Lower leg skin (tissue), 4 donors: ENCODE measurements around the gene NUP188. TPM values are rescaled to one million over a fixed set of nuclear protein-coding genes. Genes with fewer than 3 reads are reported as not detected.

Experiments
- DNase-seq, 2 donors: peaks; one replicate each; pipeline ENCODE4 v3.0.0-alpha.2; 2019; ENCODE audit warnings: low spot score in 2 of 2
- H3K4me3 ChIP-seq: fragments of 200-600 bp; sonication (generic); 2 replicates; pipeline ENCODE4 v1.5.1; 2017; ENCODE audit warnings: mild to moderate bottlenecking, low read depth; ENCODE audit not compliant: poor library complexity, severe bottlenecking
- POLR2A ChIP-seq, 2 donors: fragments of 450-650 bp; IDR thresholded peaks; one replicate each; pipeline ENCODE4 v1.6.1; 2016 to 2017; ENCODE audit warnings: antibody characterized with exemption in 2 of 2, mild to moderate bottlenecking in 1 of 2, moderate library complexity in 1 of 2
- WGBS, 2 donors: methylation state at CpG; one replicate each; pipeline ENCODE4 v1.1.5; 2018; 5-methylcytosine and 5-hydroxymethylcytosine counted together
- intact Hi-C: fragments of 100-400 bp; cut with DNase I; formaldehyde crosslinking; loops from one replicate; pipeline ENCODE4 v1.15.0; 2023; ENCODE audit warnings: low total_unique reads
- total RNA-seq, 4 donors: library from RNA; depleted of rRNA; stranded (reverse); fragments of >200 nt; gene quantifications; one replicate each; pipeline ENCODE4 v1.1.0, GENCODE V29; 2016
- TF ChIP-seq, protein P1 (sequence below), 3 donors: fragments of 450-650 bp; IDR thresholded peaks; one replicate each; pipeline ENCODE4 v1.5.1; 2016; ENCODE audit warnings: antibody characterized with exemption in 3 of 3, mild to moderate bottlenecking in 3 of 3, moderate library complexity in 2 of 3

NUP188 gene
- total RNA-seq, 4 donors from 2014 or later = 32.8 to 44.3 (median 36.1) TPM

DNA sequence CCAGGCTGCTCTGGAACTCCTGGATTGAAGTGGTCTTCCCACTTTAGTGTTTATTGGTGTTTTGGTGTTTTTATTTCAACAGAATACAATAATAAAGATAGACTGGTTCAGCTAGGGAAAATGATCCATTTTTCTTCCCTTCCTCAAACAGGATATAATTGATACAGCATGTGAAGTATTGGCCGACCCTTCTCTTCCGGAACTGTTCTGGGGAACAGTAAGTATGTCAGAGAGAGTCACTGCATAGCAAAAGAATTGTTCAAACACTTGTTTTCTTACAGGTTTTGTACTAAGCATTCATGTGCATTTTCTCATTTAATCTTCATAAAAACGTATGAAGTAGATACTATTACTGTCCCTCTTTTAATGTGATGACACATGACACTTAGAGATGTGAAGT lies 31.6 kb downstream of the NUP188 start:
- DNase-seq = no peak
- TF ChIP-seq, protein P1, sequence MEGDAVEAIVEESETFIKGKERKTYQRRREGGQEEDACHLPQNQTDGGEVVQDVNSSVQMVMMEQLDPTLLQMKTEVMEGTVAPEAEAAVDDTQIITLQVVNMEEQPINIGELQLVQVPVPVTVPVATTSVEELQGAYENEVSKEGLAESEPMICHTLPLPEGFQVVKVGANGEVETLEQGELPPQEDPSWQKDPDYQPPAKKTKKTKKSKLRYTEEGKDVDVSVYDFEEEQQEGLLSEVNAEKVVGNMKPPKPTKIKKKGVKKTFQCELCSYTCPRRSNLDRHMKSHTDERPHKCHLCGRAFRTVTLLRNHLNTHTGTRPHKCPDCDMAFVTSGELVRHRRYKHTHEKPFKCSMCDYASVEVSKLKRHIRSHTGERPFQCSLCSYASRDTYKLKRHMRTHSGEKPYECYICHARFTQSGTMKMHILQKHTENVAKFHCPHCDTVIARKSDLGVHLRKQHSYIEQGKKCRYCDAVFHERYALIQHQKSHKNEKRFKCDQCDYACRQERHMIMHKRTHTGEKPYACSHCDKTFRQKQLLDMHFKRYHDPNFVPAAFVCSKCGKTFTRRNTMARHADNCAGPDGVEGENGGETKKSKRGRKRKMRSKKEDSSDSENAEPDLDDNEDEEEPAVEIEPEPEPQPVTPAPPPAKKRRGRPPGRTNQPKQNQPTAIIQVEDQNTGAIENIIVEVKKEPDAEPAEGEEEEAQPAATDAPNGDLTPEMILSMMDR (IDR thresholded peaks at IDR 0.05) = no peak
- TF ChIP-seq POLR2A (IDR thresholded peaks at IDR 0.05) = no peak
- no peak overlapping the region for H3K4me3 ChIP-seq
- intact Hi-C loops = no loop called here
- WGBS, 2 donors = 61 to 80% methylated on average over 3 of the region's 3 CpGs

DNA sequence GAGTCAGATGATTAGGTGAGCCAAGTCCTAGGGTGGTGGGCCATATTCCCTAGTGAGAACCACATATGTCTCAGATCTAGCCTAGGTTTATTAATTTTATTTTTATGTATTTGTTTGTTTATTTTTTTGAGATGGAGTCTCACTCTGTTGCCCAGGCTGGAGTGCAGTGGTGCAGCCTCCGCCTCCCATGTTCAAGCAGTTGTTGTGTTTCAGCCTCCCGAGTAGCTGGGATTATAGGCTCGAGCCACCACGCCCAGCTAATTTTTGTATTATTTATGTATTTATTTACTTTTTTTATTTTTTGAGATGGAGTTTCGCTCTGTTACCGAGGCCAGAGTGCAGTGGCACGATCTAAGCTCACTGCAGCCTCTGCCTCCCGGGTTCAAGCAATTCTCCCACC lies 36.0 kb downstream of the NUP188 start:
- intact Hi-C loops = no loop called here
- TF ChIP-seq POLR2A (IDR thresholded peaks at IDR 0.05) = no peak
- TF ChIP-seq, protein P1 (IDR thresholded peaks at IDR 0.05) = no peak
- WGBS, 2 donors = 95 to 98% methylated on average over 8 of the region's 8 CpGs
- DNase-seq = peak in 1 of 2 donors; percentile 68
- H3K4me3 ChIP-seq = no peak overlapping the region

DNA sequence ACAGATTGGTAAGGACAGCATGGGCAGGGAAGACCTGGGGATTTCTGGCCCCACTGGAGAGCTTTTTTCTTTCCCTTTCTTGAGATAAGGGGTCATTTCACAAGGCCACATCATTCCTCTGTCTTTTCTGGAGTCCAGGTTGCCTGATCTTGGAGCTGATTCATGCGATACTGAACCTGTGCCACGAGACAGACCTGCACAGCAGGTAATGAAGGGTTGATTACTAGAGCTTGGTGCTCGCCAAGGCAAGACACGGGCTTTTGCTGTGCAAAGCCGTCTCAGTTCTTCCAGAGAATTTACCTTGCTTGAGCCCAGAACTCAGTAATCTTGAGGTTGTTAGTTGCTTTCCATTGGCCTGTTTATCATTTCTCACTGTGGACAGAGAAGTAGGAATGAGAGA lies 39.2 kb downstream of the NUP188 start:
- no peak overlapping the region for H3K4me3 ChIP-seq
- TF ChIP-seq, protein P1 (IDR thresholded peaks at IDR 0.05) = no peak
- no peak for TF ChIP-seq POLR2A (IDR thresholded peaks at IDR 0.05)
- intact Hi-C loops = no loop called here
- 60 to 69% methylated on average over 5 of the region's 5 CpGs for WGBS, 2 donors
- no peak for DNase-seq

DNA sequence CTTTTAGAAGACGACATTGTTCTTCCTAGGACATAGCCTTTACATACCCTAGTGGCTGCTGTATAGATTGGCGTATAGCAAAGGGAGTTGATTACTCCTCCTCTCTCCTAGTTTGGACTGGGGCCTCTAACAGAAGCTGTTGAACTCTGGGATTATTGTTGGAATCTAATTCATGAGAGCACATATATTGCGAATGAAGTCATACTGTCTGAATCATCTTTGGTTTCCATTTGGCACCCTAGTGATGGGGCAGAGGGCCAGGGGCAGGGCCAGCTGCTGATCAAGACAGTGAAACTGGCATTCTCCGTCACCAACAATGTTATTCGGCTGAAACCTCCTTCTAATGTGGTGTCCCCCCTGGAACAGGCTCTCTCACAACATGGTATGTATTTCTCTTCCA lies 40.3 kb downstream of the NUP188 start:
- no peak for TF ChIP-seq POLR2A (IDR thresholded peaks at IDR 0.05)
- TF ChIP-seq, protein P1 (IDR thresholded peaks at IDR 0.05) = no peak
- intact Hi-C loops = no loop called here
- no peak overlapping the region for H3K4me3 ChIP-seq
- peak; percentile 48 to 88 for DNase-seq
- WGBS, 2 donors = 25 to 33% methylated on average over 5 of the region's 5 CpGs

DNA sequence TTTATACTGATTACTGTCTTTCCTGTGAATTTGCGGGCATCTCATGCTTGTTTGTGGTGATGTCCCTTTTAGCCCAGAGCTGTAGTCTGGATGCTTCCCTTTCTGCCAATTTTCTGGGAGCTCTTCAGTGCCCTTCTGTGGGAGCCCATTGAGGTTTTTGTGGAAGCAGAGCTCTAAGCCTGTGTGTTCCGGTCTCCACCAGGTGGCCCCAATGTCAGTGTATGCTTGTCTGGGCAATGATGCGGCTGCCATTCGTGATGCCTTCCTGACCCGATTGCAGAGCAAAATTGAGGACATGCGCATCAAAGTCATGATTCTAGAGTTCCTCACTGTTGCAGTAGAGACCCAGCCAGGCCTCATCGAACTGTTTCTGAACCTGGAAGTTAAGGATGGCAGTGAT lies 45.5 kb downstream of the NUP188 start:
- WGBS, 2 donors = 56 to 64% methylated on average over 7 of the region's 7 CpGs
- TF ChIP-seq, protein P1 (IDR thresholded peaks at IDR 0.05) = no peak
- no peak for TF ChIP-seq POLR2A (IDR thresholded peaks at IDR 0.05)
- no peak for DNase-seq
- no peak overlapping the region for H3K4me3 ChIP-seq
- intact Hi-C loops = no loop called here

DNA sequence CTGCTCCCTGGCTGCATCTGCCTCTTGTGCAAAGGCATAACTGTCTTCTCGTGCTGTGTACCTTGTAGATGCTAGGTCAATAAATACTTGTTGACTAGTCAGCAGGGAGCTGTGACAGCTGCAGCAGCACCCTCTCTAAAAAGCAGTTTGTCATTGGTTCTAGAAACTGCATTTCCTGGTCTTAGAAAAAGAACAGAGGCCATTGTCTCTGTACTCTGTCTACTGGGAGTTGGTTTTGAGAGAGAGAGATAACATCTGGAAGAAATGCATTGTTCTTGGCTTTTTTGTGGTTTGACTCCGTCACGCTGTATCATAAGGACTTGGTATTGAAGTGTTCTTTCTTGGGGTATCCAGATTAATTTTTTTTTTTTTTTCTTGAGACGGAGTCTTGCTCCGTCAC lies 48.3 kb downstream of the NUP188 start:
- intact Hi-C loops = no loop called here
- no peak for DNase-seq
- TF ChIP-seq, protein P1 (IDR thresholded peaks at IDR 0.05) = no peak
- TF ChIP-seq POLR2A (IDR thresholded peaks at IDR 0.05) = no peak
- 92 to 95% methylated on average over 5 of the region's 5 CpGs for WGBS, 2 donors
- H3K4me3 ChIP-seq = no peak overlapping the region
